Activated CD4-positive, alpha-beta T cell treated with anti-CD3 and anti-CD28 coated beads, Interleukin-2, Interleukin-4, amounts not matched to agents 100 ng/mL and 50 ng/mL, durations not matched to agents 16 hours and 8 hours (primary cell): Measurements from ENCODE around the gene TENT5A.
"Not testable (repeated sequence)": the region's sequence is repeated elsewhere in the genome, so short reads cannot be mapped to it uniquely, and the experiment has no call there.

Experiments
- DNase-seq: peaks from one replicate; pipeline ENCODE4 v3.0.0-alpha.2; 2020; ENCODE audit warnings: low spot score

TENT5A gene

DNA sequence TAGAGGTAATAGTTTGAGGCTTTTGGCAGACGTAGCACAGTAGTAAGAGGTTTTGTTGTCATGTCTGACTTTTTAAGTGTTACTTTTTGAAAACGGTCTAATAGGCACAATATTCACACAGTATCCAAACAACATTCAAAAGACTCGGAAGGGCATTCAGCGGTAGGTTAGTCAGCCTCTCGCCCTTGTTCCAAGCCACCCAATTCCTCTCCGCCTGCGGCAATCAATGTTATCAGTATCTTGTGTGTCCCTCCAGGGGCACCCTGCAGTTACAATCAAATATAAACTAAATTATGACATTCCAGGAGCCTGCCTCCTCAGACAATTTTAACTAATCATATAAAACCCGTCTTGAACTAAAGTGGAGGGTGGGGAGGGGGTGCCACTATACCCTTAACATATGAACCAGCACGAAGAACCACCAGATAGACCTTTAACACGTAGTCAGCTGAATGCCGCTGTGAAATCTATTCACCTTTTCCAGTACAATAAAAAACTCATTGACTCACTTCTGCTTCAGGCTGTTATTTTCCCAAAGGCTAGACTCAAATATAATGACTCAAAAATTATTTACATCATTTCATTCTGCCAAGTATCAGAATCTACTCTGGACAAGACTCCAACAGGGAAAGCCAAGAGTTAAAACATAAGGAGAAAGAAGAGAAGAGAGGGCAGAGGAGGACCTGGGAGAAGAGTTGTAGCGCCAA, 1.6 kb downstream of the TENT5A start:
- no peak for DNase-seq

DNA sequence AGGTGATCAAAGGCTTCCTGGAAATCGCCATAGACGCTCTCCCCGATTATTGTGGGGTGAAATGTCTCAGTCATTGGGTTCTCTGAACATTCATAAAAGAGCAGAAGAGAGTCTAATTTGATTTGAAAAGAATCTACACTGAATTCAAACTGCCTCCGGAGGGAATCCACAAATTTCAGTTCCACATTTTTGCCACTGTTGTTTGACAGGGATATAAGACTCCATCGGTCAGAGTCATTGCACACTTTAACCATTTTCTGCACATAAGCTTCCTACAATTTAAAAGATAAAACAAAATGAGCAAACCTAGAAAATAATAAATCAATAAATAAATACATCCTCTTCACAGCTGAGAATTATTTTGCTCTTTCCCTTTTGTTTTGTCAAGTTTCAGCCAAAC, 2.3 kb downstream of the TENT5A start:
- DNase-seq, result no peak

DNA sequence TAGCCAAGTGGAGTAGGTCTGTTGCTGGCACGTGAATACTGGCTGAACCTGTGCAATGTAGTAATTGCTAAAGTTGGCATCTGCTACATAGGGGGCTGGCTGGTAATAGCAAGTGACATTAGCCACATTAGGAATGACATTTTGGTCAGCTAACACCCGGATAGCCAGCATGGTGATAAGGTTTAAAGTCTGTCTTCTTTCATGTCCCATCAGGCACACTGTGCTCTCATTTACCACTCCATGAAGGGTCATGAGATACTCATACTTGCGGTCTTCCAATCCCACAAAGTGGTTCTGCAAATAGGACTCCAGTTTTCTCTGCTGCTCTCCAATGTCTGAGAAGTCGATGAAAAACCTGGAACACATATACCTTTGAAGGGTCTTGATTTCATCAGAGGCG, 2.8 kb downstream of the TENT5A start:
- no peak for DNase-seq

DNA sequence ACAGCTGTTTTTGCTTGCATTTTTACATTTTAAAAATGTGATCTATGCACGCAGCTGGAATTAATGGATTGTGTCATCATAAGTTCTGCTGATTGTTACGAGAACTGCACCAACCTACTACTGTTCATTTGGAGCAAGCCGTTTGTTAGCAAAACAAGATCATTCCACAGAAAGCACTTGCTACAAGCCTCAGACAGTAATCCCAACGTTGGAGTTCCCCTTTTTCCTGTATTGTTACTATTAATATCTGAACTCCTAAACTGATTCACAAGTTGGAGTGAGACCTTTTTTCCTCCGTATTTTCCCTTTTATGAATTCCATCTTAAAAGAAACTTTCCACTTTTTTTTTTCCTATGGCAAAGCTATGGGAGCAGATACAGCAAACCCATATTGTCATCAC, 3.5 kb downstream of the TENT5A start:
- no peak for DNase-seq

DNA sequence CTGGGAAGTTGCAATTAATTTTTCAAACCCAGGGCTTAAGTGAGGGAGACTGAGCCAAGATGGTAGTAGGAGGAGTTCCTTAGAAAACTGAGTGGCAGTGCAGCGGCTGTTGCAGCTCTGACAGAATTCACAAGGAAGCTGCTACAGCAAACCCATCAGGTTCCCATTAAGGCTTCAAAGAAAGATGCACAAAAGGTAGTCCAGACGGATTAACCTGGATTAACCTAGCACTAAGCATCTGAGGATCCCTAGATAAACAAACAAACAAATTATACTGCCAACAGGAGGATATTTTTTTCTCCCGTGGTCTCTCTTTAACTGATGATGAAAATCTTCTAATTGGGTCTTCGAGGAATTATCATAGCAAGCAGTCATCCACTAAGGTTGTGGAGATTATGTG, 5.2 kb downstream of the TENT5A start:
- DNase-seq, result no peak

DNA sequence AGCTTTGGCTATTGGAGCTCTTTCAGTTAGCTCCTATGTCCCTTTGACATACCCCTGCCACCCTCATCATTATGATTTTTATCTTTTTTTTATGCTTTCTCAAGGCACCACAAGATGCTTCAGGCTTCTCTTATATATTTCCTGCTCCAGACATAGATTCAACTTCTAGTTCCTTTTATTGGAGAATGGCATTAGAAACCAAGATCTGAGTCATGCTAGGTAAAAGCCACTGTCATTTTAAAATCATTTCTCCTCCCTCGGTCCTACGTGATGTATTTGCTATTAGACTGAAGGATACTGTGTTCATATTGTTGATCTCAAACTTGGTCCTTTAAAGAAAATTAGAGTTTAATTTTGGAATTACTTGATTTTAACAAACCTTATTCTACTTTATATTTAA, 8.3 kb downstream of the TENT5A start:
- no peak for DNase-seq

DNA sequence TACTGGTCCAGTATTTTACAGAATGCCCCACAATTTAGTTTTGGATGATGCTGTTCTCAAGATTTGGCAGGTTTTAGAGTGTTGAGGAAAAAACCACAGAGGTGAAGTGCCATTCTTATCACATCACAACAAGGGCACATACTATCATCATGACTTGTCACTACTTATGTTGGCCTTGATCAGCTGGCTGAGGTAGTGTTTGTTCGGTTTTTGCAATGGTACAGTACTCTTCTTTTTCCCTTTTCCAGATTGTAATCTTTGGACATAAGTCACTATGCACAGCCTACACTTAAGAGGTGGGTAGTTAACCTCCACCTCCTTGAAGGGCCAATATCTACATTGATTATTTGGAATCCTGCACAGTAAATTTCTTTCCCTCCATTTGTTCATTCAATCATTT, 8.8 kb downstream of the TENT5A start:
- DNase-seq, result no peak

DNA sequence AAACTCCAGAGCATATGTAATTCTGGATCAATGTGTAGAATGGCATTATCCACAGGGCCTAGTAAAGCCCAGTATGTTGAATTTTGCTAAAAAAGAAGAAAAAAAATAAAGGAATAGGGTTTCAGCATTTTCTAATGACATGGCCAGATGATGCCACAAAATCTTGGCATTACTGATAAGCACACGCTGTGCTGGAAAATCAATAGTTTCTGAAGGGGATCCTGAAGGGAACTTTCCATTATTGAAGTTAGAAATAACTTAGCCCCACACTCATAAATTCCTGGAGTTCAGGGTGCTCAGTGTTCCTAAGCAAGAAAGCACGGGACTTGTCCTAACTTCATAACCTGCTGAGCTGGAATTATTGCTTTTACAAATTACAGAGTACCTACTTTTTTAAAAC, 10.8 kb downstream of the TENT5A start:
- DNase-seq, result no peak

DNA sequence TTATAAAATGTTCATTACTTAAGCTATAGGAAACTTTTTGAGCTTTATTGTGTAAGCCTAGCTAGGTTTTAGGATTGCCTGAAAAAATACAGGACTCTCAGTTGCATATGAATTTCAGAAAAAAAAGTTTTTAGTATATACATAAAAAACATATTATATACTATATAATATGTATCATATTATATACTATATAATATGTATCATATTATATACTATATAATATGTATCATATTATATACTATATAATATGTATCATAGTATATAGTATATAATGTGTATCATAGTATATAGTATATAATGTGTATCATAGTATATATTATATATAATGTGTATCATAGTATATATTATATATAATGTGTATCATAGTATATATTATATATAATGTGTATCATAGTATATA, 11.9 kb downstream of the TENT5A start:
- not testable (repeated sequence) for DNase-seq

DNA sequence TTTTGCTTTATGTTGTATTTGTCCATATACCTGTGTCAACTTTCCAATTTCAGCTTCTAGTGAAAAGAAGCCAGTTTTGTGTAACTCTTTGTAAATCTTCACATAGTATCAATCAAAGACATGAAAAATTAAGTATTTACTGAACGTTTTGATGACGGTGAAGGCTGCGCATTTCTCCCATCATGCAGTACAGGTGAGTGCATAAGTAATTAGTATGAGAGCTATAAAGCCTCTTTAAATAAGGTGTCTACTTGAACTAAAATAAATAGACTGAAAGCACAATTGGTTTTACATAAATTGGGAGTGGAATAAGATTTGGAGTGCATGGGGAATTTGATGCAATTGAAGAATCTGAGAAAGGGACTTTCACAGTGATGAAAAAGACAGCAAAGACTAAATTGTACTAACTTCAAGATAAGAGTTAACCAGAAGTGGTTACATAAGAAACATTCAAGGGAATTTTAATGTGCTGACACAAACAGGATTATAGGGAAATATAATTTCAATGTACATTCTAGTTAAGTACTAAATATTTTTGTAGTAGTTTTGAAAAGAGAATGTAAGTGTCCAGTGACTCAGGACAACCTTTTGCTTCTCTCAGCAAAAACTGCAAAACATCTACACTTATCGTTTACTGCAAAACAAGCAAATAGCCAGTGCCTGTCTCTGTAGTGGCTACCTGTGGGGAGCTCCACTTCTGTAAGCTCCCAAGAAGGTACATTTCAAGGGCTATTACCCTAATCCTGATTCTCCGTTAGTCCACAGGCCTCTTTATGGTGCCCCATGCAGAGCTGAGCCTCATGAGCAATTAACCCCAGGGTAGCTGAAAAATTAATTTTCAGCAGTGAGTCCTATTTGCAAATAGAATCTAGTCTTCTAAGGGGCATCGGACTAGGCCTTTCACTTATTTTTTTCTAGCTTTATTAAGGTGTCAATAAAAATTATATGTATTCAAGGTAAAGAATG, 13.0 kb downstream of the TENT5A start:
- no peak for DNase-seq

DNA sequence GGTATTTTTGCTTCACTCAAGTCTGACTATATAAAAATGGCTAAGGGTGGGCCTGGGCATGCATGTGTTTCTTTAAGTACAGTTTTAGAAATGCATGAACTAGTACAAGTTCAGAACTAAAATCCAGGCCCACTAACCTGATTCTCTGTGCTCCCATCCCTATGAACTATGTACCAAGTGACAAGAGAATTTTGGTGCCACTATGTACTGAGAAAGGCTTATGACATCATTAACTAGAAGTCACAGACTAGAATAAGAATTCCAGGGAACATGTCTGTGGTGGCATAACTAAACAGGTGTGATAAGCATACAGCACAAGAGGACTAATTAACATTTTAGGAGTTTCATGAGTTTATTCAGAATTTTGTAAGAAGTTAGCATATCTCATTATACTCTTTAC, 16.1 kb downstream of the TENT5A start:
- no peak for DNase-seq

DNA sequence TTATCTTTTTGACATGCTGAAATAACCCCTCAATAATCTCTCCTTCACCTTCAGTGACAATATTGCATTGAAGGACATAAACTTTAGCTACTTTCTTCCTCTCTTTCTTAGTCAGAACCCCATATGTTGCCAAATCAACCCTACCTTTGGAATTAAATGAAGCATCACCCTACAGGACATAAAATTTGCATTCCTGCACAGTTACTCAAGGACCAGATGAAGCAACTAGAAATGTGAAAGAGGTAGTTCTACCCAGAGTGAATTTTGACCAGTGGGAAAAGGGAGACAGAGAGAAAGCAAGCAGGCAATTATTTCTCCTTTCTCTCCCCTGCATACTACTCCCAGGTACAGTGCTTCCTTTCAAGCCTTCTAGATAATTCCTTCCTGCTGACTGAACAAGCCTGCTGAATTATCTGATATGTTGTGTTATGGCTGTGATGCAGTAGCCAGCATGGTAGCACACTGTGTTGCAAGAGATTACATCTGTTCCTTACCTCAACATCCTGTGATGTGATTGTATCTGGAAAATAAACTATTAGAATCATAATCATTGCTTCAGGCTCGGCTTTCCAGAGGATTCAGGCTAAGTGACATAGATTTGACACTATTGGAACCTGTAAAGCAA, 16.6 kb downstream of the TENT5A start:
- no peak for DNase-seq

DNA sequence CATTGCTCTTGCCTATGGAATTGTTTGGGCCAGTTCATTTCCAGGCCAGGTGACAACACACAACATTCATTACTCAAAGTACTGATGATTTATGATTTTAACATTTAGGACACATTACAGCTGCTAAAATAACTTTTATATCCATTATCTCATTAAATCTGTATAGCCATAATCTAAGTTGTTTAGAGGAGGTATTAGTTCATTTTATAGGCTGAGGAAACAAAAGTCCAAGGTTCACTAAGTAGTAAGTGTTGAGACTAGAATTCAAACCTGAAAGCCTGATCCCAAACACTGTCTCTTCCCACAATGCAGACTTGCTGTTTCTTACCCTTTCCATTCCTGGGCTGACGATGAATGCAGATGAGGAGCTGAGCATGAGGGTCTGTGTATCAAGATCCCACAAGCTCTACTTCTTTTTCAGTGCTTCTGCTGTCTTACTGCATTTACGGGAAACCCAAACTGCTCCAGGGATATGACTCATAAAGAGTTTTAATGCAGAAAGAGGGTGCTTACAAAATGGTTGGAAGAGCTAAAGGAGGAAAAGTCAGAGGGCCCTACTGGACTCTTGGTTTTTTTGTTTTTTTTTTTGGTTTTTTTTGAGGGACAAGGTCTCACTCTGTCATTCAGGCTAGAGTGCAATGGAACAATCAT, 17.9 kb downstream of the TENT5A start:
- DNase-seq, result no peak

DNA sequence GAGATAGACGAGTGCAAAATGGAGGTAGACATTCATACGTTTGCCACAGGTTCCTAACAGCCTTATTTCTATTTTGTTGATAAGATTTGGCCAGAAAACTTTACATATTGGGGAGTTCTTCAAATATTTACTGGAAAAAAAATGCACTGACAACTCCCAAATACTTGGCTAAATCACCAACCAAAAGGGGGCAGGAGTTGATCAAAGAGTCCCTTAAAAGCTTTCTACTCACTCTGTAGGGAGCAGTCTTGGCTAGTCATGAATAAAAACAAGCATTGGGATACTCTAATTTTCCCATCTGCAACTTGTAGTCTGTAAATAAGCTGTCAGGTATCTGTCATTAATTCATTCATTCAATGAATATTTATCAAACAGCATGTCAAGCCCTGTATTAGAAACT, 18.4 kb downstream of the TENT5A start:
- no peak for DNase-seq

DNA sequence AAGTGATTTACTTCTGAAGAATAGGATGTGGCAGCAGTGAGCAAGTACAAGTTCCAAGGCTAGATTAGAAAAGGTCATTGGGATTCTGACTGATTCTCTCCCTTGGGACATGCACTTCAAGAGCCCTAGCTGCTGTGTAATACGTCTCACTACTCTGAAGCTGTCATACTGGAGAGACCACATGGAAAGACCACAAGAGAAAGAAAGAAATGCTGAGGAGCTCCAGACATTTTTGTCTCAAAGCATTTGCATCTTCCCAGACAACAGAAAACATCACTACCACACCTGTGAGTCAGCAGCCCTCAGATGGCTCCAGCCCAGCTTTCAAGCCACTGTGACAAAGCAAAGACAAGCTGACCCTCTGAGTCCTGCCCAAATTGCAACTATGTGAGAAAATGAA, 20.7 kb downstream of the TENT5A start:
- DNase-seq, result no peak

DNA sequence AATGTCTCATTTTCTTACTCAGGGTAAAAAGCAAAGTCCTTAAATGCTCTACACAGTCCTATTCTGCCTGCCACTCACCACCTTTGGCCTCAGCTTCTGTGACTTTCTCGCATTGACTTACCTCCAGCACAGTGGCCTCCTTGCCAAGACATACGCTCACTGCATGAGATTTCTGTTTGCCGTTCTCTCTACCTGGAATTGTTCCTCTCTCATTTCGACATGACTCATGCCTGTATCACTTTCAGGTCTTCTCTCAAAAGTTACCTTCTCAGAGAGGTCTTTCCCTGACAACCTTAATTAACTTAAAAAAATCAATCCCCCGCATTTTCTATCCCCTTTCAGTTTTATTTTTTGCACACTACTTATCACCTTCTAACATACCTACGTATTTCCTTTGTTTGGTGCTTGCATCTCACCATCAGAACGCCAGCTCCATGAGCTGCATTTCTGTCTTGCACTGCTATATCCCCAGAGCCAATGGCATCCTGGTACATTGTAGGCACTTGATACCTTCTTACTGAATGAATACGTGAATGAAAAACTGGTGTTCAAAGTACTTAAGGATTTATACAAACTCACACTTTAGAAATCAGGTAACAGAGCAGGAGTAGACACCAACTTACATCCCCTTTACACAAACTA, 24.5 kb downstream of the TENT5A start:
- DNase-seq, result no peak

DNA sequence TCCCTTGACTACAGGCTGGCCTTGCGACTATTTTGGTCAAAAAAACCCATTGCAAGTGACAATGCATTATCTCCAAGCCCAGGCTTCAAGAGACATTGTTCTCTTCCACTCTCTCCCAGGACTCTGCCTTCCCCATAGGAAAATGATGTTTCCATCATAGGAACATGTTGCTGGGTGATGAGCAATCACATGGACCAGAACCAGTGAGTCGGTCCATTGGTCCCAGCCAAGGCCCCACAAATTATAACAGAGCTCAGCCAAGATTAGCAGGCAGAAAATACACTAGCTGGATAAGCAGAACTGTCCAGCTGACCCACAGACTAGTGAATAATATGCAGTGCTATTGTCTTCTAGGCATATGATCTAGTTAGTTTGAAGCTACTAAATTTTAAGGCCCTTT, 27.4 kb downstream of the TENT5A start:
- no peak for DNase-seq

DNA sequence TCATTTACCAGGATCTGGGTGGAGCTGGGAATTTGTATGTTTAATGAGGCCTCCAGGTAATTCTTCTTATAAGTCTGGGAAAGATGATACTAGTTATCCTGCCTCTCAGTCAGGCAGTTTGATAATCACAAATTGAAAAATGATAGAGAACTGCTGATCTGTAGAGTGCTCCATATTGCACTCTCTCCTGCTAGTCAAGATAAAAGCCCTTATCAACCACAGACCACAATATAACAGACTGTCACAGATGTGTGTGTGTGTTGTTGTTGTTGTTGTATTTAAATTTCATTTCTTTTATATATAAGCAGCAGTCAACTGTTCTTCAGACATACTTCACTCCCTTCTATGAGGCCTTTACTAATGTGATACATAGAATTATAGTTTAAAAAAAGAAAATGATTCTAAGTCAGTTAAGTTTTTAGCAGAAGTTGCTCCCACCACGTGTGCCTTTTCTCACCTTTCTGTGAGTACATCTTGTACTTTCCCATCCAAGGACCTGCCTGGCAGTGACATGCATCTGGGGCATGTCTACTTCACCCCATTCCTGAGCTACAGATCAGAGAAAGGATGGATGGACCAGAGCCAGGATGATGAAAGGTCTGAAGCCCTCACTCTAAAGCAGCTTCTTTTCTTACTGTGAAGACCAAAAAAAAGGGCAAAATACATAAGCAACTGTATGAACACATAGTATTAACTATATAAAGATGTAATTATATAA, 29.8 kb downstream of the TENT5A start:
- no peak for DNase-seq

DNA sequence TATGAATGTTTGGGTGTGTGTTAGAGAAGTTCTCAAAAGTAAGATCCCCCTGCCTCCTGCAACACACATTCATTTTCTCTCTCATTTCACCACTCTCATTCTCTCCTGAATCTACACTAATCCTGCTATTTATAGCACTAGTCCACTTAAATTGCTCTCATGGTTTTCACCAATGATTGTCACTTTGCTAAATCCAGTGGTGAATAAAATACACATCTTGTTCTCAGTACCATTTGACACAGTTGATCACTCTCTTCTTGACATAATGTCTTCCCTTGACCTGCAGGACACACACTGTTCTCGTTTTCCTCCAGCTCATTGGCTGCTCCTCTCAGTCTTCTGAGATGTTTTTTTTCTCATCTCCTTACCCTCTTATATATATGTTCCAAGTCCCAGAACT, 32.1 kb downstream of the TENT5A start:
- DNase-seq, result no peak

DNA sequence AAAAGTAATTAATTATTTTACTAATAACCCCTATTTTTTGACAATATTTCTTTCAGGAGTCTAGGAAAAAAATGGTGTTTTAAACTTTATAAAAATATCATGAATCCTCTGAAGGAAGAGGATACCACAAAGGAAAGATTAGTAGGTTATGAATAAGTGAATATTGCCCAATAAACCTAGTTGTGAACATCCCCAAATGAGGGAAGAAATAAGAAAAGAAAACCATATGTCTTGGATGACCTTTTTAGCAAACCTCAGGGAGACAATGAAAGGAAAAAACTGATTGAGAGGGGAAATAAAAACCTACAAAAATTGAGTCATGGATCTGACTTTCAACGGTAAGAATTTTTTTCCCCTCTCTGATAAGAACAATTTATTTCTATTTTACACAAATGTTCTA, 34.4 kb downstream of the TENT5A start:
- no peak for DNase-seq

DNA sequence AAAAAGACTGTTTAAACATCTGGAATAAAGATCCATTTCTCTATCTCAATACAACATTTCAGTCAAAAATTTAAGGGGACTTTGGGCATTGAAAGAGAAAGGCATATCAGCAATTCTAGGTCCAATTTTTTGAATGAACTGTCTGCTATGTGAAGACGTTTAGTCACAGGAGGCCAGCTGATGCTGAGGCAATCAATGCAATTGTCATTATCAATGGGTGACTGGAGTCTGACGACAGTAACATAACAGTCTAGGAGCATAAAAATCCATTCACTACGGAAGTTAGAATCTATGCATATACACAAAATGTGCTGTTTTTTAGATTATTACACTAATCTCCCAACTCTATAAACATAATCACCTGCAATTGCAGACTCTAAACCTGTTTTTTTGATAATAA, 37.8 kb downstream of the TENT5A start:
- DNase-seq, result no peak
